Effector memory CD8-positive, alpha-beta T cell (primary cell): ENCODE measurements around the gene JAK2.
A peak's percentile ranks its signal among the peaks of the same experiment; 100 is the strongest.

Source experiments
- ATAC-seq: fragments of 150-1000 bp; cut with Tn5 transposase; replicated peaks from 2 replicates; pipeline ENCODE4 v1.10.0; 2021; ENCODE audit warnings: mild to moderate bottlenecking, moderate library complexity
- DNase-seq, 3 experiments: peaks; one replicate each; pipeline ENCODE4 v3.0.0; 2021
- H3K27ac Mint-ChIP-seq, 2 donors: one replicate each; pipeline ENCODE4 v1.8.0; 2022; ENCODE audit warnings: mild to moderate bottlenecking in 2 of 2, mixed read lengths in 2 of 2, moderate library complexity in 2 of 2
- H3K27me3 Mint-ChIP-seq, 2 donors: one replicate each; pipeline ENCODE4 v1.8.0; 2022; ENCODE audit warnings: mixed read lengths in 2 of 2
- H3K36me3 Mint-ChIP-seq: one replicate; pipeline ENCODE4 v1.8.0; 2022; ENCODE audit warnings: mild to moderate bottlenecking, moderate library complexity, mixed read lengths; ENCODE audit not compliant: insufficient read depth
- H3K4me1 Mint-ChIP-seq, 2 donors: one replicate each; pipeline ENCODE4 v1.8.0; 2022; ENCODE audit warnings: low read depth in 2 of 2, mixed read lengths in 2 of 2
- H3K4me3 Mint-ChIP-seq, 2 donors: one replicate each; pipeline ENCODE4 v1.8.0; 2022; ENCODE audit warnings: mild to moderate bottlenecking in 2 of 2, mixed read lengths in 2 of 2, moderate library complexity in 2 of 2
- H3K9me3 Mint-ChIP-seq, 2 donors: one replicate each; pipeline ENCODE4 v1.8.0; 2022; ENCODE audit warnings: mixed read lengths in 2 of 2

The JAK2 gene

GRCh38 chr9:4964540-4964939, 20.5 kb upstream of the JAK2 start:
- Mint-ChIP-seq H3K27me3 (peaks cover 0 to 3% of the 10 kb centered on the region in 2 donors), H3K36me3 (no peaks in the 10 kb centered on the region), H3K27ac (no peak overlapping the region), H3K4me3 (no peak overlapping the region), H3K9me3 (peaks cover 0 to 14% of the 10 kb centered on the region in 2 donors), H3K4me1 (no peaks in the 10 kb centered on the region)
- DNase-seq (no peak), ATAC-seq (no peak)

- DNase-seq (no peak), ATAC-seq (no peak)
- peaks cover 0 to 7% of the 10 kb centered on the region in 2 donors for H3K27me3 Mint-ChIP-seq
- no peak overlapping the region for H3K27ac Mint-ChIP-seq
- H3K36me3 Mint-ChIP-seq: no peaks in the 10 kb centered on the region
- no peaks in the 10 kb centered on the region for H3K4me1 Mint-ChIP-seq
- H3K4me3 Mint-ChIP-seq: no peak overlapping the region
- peaks cover 0 to 14% of the 10 kb centered on the region in 2 donors for H3K9me3 Mint-ChIP-seq
Measured at GRCh38 chr9:4965174-4965821, 19.8 kb upstream of the JAK2 start.

GRCh38 chr9:4967523-4967922, 17.5 kb upstream of the JAK2 start:
- ATAC-seq (no peak), DNase-seq (no peak)
- Mint-ChIP-seq H3K27ac (no peak overlapping the region), H3K4me3 (no peak overlapping the region), H3K27me3 (peaks cover 0 to 7% of the 10 kb centered on the region in 2 donors), H3K4me1 (no peaks in the 10 kb centered on the region), H3K36me3 (no peaks in the 10 kb centered on the region), H3K9me3 (peaks cover 0 to 14% of the 10 kb centered on the region in 2 donors)

GRCh38 chr9:4969130-4969529, 15.9 kb upstream of the JAK2 start:
- no peaks in the 10 kb centered on the region for H3K36me3 Mint-ChIP-seq
- H3K9me3 Mint-ChIP-seq: peaks cover 0 to 3% of the 10 kb centered on the region in 2 donors
- no peak for ATAC-seq
- no peak overlapping the region for H3K4me3 Mint-ChIP-seq
- H3K4me1 Mint-ChIP-seq: no peaks in the 10 kb centered on the region
- no peak overlapping the region for H3K27ac Mint-ChIP-seq
- H3K27me3 Mint-ChIP-seq: peaks cover 0 to 7% of the 10 kb centered on the region in 2 donors
- DNase-seq: no peak

GRCh38 chr9:4970970-4971641, 14.0 kb upstream of the JAK2 start:
- peak; percentile 96 for ATAC-seq
- peaks cover 0 to 7% of the 10 kb centered on the region in 2 donors for H3K27me3 Mint-ChIP-seq
- H3K4me1 Mint-ChIP-seq: no peaks in the 10 kb centered on the region
- H3K4me3 Mint-ChIP-seq: no peak overlapping the region
- DNase-seq: peak; percentile 11 to 27 (median 21)
- H3K9me3 Mint-ChIP-seq: no peaks in the 10 kb centered on the region
- H3K27ac Mint-ChIP-seq: no peak overlapping the region
- no peaks in the 10 kb centered on the region for H3K36me3 Mint-ChIP-seq

- peaks cover 0 to 7% of the 10 kb centered on the region in 2 donors for H3K27me3 Mint-ChIP-seq
- H3K4me1 Mint-ChIP-seq: no peaks in the 10 kb centered on the region
- no peak for DNase-seq
Measured at GRCh38 chr9:4973246-4973645, 11.8 kb upstream of the JAK2 start.

GRCh38 chr9:4973902-4974301, 11.2 kb upstream of the JAK2 start:
- H3K27ac Mint-ChIP-seq: no peak overlapping the region

More at GRCh38 chr9:4973246-4973645, 11.8 kb upstream of the JAK2 start:
- ATAC-seq: no peak
- Mint-ChIP-seq H3K36me3 (no peaks in the 10 kb centered on the region), H3K27ac (no peak overlapping the region), H3K4me3 (no peak overlapping the region), H3K9me3 (no peaks in the 10 kb centered on the region)

GRCh38 chr9:4979239-4979638, 5.8 kb upstream of the JAK2 start:
- DNase-seq (no peak), ATAC-seq (no peak)
- Mint-ChIP-seq H3K36me3 (peaks cover 2% of the 10 kb centered on the region), H3K27ac (no peak overlapping the region), H3K4me1 (peaks cover 6 to 9% of the 10 kb centered on the region in 2 donors), H3K4me3 (no peak overlapping the region), H3K27me3 (no peaks in the 10 kb centered on the region), H3K9me3 (no peaks in the 10 kb centered on the region)

More at GRCh38 chr9:4973902-4974301, 11.2 kb upstream of the JAK2 start:
- H3K27me3 Mint-ChIP-seq: peaks cover 0 to 7% of the 10 kb centered on the region in 2 donors
- H3K36me3 Mint-ChIP-seq: no peaks in the 10 kb centered on the region
- no peaks in the 10 kb centered on the region for H3K4me1 Mint-ChIP-seq
- H3K9me3 Mint-ChIP-seq: no peaks in the 10 kb centered on the region
- DNase-seq (no peak), ATAC-seq (no peak)
- H3K4me3 Mint-ChIP-seq: no peak overlapping the region

GRCh38 chr9:4980086-4980727, 4.9 kb upstream of the JAK2 start:
- H3K4me1 Mint-ChIP-seq: peaks cover 10 to 12% of the 10 kb centered on the region in 2 donors
- DNase-seq: no peak
- ATAC-seq: no peak
- H3K36me3 Mint-ChIP-seq: peaks cover 8% of the 10 kb centered on the region
- no peaks in the 10 kb centered on the region for H3K9me3 Mint-ChIP-seq
- H3K27ac Mint-ChIP-seq: no peak overlapping the region
- H3K4me3 Mint-ChIP-seq: no peak overlapping the region
- H3K27me3 Mint-ChIP-seq: no peaks in the 10 kb centered on the region

- ATAC-seq (no peak), DNase-seq (no peak)
- Mint-ChIP-seq H3K27me3 (no peaks in the 10 kb centered on the region), H3K4me3 (no peak overlapping the region), H3K9me3 (no peaks in the 10 kb centered on the region), H3K36me3 (peaks cover 12% of the 10 kb centered on the region), H3K4me1 (peaks cover 23 to 26% of the 10 kb centered on the region in 2 donors), H3K27ac (no peak overlapping the region)
Measured at GRCh38 chr9:4982721-4983482, 2.2 kb upstream of the JAK2 start.

GRCh38 chr9:4983601-4984165, 1.4 kb upstream of the JAK2 start:
- peaks cover 23 to 26% of the 10 kb centered on the region in 2 donors for H3K4me1 Mint-ChIP-seq
- H3K27ac Mint-ChIP-seq: peak overlapping the region; percentile 82 to 90
- no peaks in the 10 kb centered on the region for H3K9me3 Mint-ChIP-seq
- H3K4me3 Mint-ChIP-seq: peak overlapping the region; percentile 91 to 92
- no peaks in the 10 kb centered on the region for H3K27me3 Mint-ChIP-seq
- peaks cover 12% of the 10 kb centered on the region for H3K36me3 Mint-ChIP-seq
- ATAC-seq (no peak), DNase-seq (no peak)

GRCh38 chr9:4984171-4984620, 876 bp upstream of the JAK2 start:
- peak in 1 of 3 experiments; percentile 1 for DNase-seq
- Mint-ChIP-seq H3K4me1 (peaks cover 23 to 26% of the 10 kb centered on the region in 2 donors), H3K9me3 (no peaks in the 10 kb centered on the region), H3K27me3 (no peaks in the 10 kb centered on the region), H3K36me3 (peaks cover 12% of the 10 kb centered on the region), H3K27ac (peak overlapping the region; percentile 82 to 90), H3K4me3 (peak overlapping the region; percentile 91 to 92)
- no peak for ATAC-seq
